Measurements from ENCODE around the gene IRGQ.
"Not testable (repeated sequence)": the region's sequence is repeated elsewhere in the genome, so short reads cannot be mapped to it uniquely, and the experiment has no call there.

IRGQ gene

DNA sequence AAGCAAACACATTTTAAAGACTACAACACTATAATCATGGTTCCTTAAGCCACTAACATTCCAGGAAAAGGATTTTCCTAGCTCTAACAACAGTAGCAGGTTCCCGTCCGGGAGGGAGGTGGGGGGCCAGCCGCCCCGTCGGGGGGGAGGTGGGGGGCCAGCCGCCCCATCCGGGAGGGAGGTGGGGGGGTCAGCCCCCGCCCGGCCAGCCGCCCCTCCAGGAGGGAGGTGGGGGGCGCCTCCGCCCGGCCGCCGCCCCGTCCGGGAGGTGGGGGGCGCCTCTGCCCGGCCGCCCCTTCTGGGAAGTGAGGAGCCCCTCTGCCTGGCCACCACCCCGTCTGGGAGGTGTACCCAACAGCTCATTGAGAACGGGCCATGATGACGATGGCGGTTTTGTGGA is 48.0 kb downstream of the IRGQ start:
- in situ Hi-C loops (cut with HindIII; ENCODE audit: low sequenced_read_pairs): not testable (repeated sequence)

DNA sequence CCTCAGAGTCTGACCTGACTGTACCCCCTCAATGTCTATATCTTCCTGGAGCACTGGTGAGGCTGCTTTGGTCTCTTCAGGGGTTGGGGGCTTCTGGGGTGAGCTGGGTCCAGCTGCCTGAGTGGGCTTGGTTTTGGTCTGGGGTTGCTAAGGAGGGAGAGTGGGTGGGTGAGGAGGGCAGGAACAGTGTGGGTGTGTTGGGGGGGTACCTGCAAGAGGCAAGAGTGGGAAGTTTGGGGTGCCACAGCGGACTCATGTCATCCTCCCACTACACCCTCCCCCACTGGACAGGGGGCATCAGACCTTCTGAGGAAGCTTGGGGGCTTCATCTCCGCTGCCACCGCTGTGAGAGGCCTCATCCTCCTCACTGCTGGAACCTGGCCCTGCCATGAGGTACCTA is 49.4 kb downstream of the IRGQ start:
- in situ Hi-C loops (cut with HindIII; ENCODE audit: low sequenced_read_pairs): no loop called here

DNA sequence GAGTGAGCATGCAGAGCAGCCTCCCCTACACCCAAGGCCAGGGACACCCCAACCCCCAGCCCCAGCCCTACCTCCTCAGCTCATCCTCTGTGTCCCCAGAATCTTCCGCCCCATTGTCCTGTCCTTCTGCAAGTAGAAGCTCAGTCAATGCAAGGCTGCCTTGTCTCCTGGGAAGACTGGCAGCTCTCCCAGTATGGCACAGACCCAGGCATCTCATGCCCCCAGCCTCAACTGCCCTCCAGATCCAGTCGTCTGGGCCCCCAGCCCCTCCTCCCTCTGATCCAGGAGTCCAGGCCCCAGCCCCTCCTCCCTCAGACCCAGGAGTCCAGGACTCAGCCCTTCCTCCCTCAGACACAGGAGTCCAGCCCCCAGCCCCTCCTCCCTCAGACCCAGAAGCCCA is 50.0 kb downstream of the IRGQ start:
- in situ Hi-C loops (cut with HindIII; ENCODE audit: low sequenced_read_pairs): no loop called here

DNA sequence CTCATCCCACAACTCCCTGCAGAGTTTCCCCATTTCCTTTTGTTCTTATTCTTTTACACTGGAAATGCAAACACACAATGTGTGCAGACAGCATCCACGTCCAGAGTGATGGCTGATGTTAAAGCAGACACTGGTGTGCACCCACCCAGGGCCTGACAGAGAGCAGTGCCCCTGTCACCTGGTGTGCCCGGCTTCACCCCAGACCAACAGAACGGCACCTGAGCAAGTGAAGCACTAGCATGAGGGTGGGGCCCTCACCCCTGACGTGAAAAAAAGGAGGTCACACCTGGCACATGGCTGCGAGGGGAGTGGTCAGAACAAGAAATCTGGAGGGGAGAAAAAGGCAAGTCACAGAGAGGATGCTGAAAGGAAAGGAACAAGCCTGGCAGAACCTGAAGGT is 50.7 kb downstream of the IRGQ start:
- in situ Hi-C loops (cut with HindIII; ENCODE audit: low sequenced_read_pairs): no loop called here

DNA sequence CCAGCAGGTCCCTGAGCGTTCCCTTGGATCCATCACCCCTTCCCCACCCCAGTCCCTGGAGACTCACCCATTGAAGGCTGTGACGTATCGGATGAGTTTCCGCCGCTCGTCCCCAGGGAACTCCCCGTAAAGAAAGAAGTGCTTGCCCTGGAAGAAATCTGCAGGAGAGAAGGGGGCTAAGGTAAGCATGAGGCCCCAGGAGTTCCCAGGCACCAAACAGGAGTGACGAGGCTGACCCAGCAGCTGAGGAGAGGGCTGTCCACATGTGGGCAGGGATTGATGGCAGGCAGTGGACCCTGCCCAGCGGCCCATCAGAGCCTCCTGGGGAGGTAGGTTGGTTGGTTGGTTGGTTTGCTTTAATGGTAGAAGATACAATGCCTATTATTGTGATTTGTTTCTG is 51.9 kb downstream of the IRGQ start:
- in situ Hi-C loops (cut with HindIII; ENCODE audit: low sequenced_read_pairs): no loop called here

DNA sequence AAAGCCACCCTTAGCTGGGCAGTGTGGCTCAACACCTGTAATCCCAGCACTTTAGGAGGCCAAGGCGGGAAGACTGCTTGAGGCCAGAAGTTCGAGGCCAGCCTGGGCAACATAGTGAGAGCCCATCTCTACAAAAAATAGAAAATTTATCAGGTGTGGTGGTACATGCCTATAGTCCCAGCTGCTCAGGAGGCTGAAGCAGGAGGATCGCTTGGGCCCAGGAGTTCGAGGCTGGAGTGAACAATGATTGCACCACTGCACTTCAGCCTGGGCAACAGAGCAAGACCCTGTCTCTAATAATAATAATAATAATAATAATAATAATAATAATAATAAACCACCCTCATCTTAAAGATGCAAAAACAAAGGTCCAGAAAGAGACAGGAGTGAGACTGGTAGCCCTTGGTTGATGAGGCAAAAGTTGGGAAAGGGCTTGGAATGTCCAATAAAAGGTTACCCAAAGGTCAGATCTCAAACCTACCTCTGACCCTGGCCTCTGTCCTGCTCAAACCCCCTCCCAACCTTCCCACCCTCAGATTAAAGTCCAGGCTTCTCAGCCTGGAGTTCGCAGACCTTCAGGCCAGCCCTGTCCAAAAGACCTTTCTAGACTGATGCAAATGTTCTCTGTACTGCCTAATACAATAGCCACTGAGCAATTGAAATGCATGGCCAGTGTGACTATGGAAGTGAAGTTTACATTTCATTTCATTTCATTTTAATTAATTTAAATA is 53.8 kb downstream of the IRGQ start:
- in situ Hi-C loops (cut with HindIII; ENCODE audit: low sequenced_read_pairs): no loop called here

DNA sequence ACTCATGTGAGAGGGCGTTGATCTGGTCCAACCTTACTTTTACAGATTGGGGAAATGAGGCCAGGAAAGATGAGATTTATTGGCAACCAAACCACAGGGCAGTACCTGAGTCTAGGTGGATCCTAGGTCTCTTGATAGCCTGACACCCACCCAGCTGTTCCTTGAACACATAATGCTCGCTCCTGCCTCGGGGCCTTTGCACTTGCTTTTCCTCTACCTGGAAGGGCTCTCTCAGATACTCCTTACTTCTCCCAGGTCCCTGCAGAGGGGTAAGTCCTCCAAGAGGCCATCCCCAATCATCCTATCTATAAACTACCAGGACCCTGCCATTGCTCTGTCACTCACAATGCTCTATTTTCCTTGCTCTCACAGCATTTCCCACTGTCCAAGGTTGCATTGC is 55.6 kb downstream of the IRGQ start:
- in situ Hi-C loops (cut with HindIII; ENCODE audit: low sequenced_read_pairs): no loop called here

DNA sequence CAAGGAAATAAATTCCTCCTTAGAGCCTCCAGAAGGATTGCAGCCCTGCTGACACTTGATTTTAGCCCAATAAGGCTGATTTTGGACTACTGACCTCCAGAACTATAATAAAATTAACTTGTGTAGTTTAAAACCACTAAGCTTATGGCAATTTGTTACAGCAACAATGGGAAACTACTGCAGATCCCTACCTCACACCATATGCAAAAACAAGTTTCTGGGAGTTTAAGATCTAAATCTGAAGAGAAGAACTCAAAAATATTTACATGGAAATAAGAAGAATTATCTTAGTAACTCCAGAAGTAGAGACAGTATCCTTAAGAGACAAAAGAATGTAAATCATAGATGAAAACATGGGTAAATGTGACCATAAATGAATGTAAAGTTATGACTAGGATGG is 57.0 kb downstream of the IRGQ start:
- in situ Hi-C loops (cut with HindIII; ENCODE audit: low sequenced_read_pairs): loop anchor here (5.0 kb wide), 3 partner anchors 38 to 128 kb away; partner anchors contain the start of genes PINLYP and XRCC1

DNA sequence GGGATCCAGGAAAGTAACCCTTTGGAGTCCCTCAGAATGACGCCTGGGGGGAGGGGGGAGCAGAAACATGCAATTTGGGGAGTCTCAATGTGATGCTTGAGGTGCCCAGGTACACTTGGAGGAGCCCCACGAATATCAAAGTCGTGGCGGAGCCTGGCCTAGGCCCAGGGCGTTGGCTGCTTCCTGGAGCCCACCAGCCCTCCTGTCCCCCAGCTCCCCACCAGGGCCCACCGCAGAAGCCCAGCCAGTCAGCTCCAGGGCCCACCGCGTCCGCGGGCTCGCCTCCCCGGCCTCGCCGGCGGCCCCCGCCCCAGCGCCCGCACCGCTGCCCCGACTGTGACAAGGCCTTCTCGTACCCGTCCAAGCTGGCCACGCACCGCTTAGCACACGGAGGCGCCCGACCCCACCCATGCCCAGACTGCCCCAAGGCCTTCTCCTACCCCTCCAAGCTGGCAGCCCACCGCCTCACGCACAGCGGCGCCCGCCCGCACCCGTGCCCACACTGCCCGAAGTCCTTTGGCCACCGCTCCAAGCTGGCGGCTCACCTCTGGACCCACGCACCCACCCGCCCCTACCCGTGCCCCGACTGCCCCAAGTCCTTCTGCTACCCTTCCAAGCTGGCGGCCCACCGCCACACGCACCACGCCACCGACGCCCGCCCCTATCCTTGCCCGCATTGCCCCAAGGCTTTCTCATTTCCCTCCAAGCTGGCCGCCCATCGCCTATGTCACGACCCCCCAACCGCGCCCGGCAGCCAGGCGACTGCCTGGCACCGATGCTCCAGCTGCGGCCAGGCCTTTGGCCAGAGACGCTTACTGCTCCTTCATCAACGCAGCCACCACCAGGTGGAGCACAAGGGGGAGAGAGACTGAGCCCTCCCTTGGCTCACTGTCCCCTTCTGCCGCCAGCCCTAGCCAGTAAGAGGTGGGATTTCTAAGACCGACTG is 60.8 kb downstream of the IRGQ start:
- in situ Hi-C loops (cut with HindIII; ENCODE audit: low sequenced_read_pairs): loop anchor here (5.0 kb wide), 3 partner anchors 42 to 132 kb away; partner anchors contain the start of genes PINLYP and XRCC1
